CD4-positive, alpha-beta T cell treated with Interleukin-17A for 4 hours (primary cell): Measurements from ENCODE around the gene UNC5C.

Source experiments
- DNase-seq: peaks from one replicate; pipeline ENCODE4 v3.0.0-alpha.2; 2020; ENCODE audit warnings: mixed read lengths

UNC5C gene

GRCh38 chr4:95386410-95386809, 162.4 kb downstream of the UNC5C start:
- DNase-seq, result no peak

DNA sequence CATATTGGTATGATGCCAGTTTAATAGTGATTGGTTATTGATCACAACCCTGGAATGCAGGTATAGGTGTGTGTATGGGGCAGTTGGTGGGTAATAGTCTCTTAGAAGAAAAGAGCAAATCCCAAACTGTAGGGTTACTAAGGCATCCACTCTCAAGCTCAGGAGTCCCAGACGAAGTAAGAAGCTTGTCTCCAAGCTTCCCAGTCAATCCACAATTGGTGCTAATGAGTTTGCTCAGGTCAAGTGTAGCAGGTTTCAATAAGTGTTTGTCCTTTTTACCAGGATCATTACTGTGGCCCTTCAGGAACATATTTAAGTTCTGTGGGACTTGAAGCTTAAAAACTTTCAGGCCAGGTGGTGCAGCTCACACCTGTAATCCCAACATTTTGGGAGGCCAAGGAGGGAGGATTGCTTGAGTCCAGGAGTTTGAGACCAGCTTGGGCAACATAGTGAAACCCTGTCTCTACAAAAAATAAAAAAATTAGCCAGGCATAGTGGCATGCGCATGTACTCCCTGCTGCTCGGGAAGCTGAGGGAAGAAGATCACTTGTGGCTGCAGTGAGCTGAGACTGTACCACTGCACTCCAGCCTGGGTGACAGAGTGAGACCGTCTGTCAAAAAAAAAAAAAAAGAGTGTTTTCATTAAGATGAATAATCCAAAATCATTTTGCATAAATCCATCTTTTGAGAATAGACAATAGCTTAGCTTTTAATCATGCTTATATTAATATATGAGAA, 166.8 kb downstream of the UNC5C start:
- DNase-seq, result no peak

GRCh38 chr4:95379633-95380032, 169.1 kb downstream of the UNC5C start:
- no peak for DNase-seq

DNA sequence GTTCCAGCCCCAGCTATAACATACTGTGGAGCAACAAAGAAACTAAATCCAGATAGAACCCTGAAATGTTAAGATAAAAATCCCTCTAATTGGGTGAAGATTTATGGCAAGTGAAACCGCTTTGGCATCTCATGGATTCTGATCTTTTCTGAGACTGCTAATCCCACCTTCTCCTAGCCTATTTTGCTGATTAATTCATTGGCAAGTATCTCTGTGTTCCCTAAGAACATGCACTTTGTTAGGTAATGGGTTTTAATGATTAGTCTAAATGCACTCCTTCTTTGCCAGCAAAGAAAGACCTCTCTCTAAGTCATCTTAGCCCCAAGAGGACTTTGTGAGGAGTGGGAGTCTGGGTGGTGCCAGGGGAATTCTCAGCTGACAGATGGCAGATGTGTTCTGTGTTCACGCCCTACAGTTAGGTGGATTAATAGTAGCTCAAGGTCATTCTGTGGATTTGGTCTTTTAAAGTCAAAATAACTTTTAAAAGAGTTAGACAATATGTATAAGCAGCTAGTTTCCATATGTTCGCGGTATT, 171.3 kb downstream of the UNC5C start:
- no peak for DNase-seq

DNA sequence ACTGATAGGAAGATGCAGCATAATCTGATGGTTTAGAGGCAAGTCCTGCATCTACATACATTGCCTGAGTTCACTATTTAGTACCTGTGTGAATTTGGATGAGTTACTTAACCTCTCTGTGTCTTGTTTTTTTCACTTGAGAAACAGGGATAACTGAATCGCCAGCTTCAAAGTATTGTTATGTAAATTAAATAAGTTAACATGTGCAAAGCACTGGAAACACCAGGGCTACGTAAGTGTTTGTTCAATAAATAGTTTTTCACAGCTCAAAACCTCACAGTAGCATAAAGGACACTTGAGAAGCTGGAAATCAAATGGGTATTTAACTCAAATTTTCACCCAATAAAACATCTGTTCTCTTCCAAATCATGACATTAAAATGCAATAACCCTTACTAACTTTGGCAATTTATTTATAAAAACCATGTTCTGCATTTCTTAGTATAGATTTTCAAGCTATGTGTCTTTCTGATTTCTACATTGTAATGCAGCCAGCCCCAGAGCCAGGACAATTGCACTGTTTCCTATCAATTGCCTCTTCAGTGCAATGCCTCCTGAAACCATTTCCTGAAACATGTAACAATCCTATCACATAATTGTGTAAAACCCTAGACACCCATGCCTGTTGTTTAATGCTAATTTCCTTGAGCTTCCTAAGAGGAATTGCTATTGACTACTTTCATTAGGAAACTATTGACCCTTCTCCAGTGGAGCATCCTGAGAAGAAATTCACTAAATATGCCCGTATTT, 177.1 kb downstream of the UNC5C start:
- no peak for DNase-seq

DNA sequence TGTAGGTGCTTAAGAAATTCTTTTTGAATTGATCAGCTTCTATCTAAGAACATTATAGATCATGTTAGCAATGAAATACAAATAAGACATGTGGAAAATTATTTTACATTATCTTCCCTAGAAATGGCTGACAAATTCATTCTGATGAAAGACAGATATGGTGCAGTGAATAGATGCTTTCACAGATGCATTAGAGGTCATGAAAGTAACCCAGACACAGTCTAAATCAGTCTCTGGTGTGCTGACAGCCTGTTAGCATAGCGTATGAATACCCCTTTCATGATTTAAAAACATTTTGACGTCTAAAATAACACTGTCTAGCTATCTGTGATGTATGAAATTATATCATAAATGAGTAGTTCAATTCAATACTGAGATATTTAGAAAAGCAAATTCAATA, 180.9 kb downstream of the UNC5C start:
- no peak for DNase-seq

GRCh38 chr4:95363966-95364365, 184.8 kb downstream of the UNC5C start:
- DNase-seq, result no peak

GRCh38 chr4:95363559-95363925, 185.2 kb downstream of the UNC5C start:
- DNase-seq, result no peak

- DNase-seq, result no peak
Measured at GRCh38 chr4:95362906-95363558, 185.7 kb downstream of the UNC5C start.

GRCh38 chr4:95362066-95362465, 186.7 kb downstream of the UNC5C start:
- DNase-seq, result no peak

DNA sequence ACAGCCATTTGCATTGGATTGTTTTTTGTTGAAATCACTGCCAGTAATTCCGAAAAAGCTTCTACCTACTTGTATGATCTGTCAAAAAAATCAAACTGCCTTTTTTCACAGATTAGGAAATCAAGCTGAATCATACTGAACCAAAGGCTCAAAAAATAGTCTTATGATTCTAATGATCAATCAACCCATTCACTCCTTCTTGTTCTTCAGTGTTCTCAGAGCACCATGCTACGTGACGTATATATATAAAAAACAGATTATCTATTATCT, 187.1 kb downstream of the UNC5C start:
- no peak for DNase-seq

DNA sequence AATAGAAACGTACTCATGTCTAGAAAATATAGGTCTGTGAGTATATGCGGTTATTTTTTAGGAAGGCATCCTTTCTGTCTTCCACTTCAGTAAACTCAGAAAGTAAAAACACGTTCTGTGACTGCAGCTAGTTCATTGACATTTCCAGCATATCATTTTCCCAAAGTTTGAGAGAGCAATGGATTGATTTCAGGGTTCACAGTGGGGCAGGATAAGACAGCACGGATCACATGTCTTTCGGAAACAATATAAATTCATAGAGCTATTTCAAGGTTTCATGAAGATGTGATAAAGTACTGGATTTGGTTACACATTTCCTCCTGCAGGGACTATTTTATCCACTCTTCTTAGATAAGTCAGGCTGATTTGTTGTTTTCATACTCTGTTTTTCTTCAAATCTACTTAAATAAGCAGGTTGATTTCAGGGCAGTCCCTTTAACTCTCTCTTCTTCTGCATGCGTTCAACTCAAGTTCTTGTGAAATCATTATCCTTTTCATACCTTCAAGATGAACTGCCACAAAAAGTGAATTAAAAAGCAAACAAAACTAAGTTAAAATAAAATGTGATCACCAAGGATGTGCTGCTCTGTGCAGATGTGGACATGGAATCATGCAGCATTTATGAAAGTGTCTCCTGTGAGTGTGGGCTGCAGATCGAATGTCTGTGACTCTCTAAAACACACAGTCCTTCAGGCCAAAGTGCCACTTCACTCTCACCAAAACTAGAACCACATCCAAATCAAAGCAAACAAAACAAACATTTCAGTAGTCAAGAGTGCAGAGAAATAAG, 187.7 kb downstream of the UNC5C start:
- no peak for DNase-seq

GRCh38 chr4:95360256-95360903, 188.4 kb downstream of the UNC5C start:
- DNase-seq, result no peak

GRCh38 chr4:95358421-95358820, 190.4 kb downstream of the UNC5C start:
- no peak for DNase-seq

DNA sequence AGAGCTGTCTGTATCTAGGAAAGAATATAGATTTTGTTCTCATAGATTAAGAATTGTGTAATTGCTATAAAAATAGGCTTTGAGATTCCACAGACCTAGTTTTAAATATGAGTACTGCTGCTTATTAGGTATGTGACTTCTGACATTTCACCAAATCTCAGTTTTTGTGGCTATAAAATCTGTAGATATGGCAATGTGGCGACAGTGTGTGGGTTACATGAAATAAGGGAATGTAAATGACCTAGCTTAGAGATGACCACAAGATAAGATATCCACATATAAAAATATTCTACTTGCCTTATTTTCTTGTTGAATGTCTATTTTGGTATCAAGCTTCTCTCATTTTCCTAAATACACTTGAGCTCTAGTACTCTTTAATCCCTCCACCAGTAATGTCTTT, 193.8 kb downstream of the UNC5C start:
- DNase-seq, result no peak

GRCh38 chr4:95348418-95348817, 200.4 kb downstream of the UNC5C start:
- no peak for DNase-seq

- no peak for DNase-seq
Measured at GRCh38 chr4:95343235-95343634, 205.5 kb downstream of the UNC5C start.

DNA sequence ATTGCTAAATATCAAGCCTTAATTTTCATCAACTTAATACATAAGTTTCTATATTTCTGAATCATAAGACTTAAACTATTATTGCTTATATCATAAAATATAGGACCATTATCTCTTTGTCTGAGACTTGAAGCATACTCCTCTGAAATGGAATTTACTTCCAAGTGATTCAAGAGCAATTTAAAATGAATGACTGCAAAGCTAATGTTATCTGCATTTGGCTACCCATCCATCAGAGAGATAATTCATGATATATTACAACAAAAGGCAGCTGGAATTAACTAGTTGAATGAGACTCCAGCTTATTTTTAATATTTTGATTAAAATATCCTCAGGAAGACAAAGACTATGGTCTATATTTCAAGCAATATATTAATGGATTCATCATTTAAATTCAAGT, 208.6 kb downstream of the UNC5C start:
- DNase-seq, result no peak

- no peak for DNase-seq
Measured at GRCh38 chr4:95325665-95326064, 223.1 kb downstream of the UNC5C start.

- DNase-seq, result no peak
Measured at GRCh38 chr4:95319169-95319568, 229.6 kb downstream of the UNC5C start.

DNA sequence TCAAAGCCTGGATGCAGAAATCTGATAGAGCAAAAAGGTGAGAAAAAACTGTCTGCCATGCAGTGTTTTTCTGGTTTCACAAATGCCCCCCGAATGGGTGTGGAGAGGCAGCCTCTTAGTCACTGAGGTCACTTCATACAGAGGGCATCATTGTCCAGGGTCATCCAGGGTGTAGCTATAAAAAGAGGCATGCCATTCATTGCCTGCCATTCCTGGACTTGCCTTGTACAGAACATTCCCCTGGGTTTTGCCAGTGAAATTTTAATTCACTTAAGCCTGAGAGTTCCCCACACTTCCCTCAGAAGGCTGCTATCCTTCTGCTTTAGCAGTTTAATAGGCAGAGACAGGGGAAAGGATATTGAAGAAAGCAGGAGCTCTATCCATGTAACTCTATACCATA, 230.3 kb downstream of the UNC5C start:
- no peak for DNase-seq

DNA sequence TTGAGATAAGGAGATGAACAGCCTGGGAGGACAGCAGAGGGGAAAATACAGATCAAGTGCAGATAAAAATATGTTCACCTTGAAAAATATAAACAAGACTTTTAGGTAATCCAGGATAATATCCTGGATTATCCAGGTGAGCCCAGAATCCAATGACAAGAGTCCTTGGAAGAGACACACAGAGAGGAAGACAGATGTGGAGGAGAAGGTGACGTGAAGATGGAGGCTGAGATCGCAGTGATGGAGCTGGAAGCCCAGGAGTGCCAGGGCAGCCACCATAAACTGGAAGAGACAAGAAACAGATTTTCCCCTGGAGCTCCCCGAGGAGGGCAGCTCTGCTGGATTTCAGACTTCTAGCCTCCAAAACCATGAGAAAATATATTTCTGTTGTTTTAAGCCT, 230.7 kb downstream of the UNC5C start:
- no peak for DNase-seq
